ENCODE results near the gene LRRC74A. TPM values are rescaled to one million over a fixed set of nuclear protein-coding genes. Genes with fewer than 3 reads are reported as not detected.
"Not testable (repeated sequence)": the region's sequence is repeated elsewhere in the genome, so short reads cannot be mapped to it uniquely, and the experiment has no call there.

The LRRC74A gene
- total and polyA plus RNA-seq, 4 experiments from 2014 or later: not detected

DNA sequence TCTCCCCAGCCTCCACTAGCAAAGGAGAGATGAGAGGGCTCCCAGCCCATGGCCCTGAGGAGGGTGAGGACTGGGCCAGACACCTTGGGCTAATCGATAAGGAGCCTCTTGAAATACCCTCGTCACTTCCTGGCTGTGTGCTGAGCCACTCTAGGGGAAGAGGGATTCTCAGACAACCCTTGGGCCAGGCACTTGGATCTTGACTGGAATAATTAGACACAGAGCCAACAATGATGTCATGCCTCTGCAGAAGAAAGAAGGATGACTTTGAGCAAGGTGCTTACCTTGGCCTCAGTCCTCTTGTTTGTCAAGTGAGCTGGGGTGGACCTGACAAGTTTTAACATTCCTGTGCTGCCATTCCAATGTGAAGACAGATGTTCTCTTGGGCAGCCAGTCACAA lies 83.1 kb downstream of the LRRC74A start:
- Mint-ChIP-seq H3K36me3 (no peaks in the 10 kb centered on the region), H3K27me3 (no peaks in the 10 kb centered on the region), H3K4me3 (peak overlapping the region in 7 of 8 donors; percentile 57 to 90 (median 73)), H3K9me3 (peaks cover 0 to 4% (median 0%) of the 10 kb centered on the region in 8 donors), H3K4me1 (peaks cover 24 to 43% (median 31%) of the 10 kb centered on the region in 4 donors), H3K27ac (peak overlapping the region; percentile 90 to 99 (median 97))
- no peaks in the 10 kb centered on the region for H3K9me3 ChIP-seq (ENCODE audit: control insufficient read depth in 1 of 2, low read length in 2 of 2)
- H3K36me3 ChIP-seq (ENCODE audit: insufficient read depth, low read length): no peaks in the 10 kb centered on the region
- ChIA-PET POLR2A (ENCODE audit: partially characterized antibody) (interaction anchor here (0.6 to 1.8 kb wide), 8 partner anchors 9 to 130 kb away, joined by 3 to 6 read pairs (median 3); partner anchors contain the start of gene IRF2BPL), CTCF (ENCODE audit: partially characterized antibody) (interaction anchor here (1.2 to 14.2 kb wide), 7 partner anchors 9 to 186 kb away, joined by 3 to 360 read pairs (median 5); no protein-coding TSS in a partner anchor)
- intact Hi-C loops (cut with micrococcal nuclease): no loop called here
- no peak overlapping the region for H3K27ac ChIP-seq (ENCODE audit: low read depth, low read length)
- DNase-seq: no peak
- H3K27me3 ChIP-seq (ENCODE audit: insufficient read depth, low read length): no peaks in the 10 kb centered on the region
- H3K4me1 ChIP-seq (ENCODE audit: insufficient read depth, low read length): peaks cover 43% of the 10 kb centered on the region
- H3K4me3 ChIP-seq (ENCODE audit: low read length in 2 of 2): no peak overlapping the region

DNA sequence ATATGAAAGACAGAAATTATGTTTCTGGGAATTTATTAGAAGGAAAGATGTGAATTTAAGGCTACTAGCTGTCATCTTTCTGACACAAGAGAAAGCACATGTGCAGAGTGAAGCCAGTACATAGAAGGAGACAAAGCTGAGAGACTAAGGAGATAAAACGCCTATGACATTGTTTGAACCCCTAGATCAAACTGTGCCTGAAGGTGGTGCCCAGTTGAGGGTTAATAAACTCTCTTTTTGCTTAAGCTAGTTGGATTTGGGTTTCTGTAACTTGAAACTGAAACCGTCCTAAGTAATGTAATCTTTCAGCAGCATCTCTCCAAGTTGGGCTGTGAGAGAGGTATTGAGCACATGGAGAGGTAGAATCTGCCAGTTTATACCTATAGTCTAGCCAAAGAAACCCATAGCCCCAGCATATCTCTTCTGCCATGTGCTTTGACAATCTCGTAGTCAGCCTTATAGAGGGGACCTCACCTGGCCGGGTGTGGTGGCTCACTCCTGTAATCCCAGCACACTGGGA lies 84.2 kb downstream of the LRRC74A start:
- H3K36me3 ChIP-seq (ENCODE audit: insufficient read depth, low read length): no peaks in the 10 kb centered on the region
- no peaks in the 10 kb centered on the region for H3K9me3 ChIP-seq (ENCODE audit: control insufficient read depth in 1 of 2, low read length in 2 of 2)
- no peaks in the 10 kb centered on the region for H3K27me3 Mint-ChIP-seq
- peaks cover 0 to 4% (median 0%) of the 10 kb centered on the region in 8 donors for H3K9me3 Mint-ChIP-seq
- peak overlapping the region in 4 of 7 donors; percentile 8 to 58 (median 25) for H3K27ac Mint-ChIP-seq
- peaks cover 20 to 38% (median 23%) of the 10 kb centered on the region in 4 donors for H3K4me1 Mint-ChIP-seq
- H3K27me3 ChIP-seq (ENCODE audit: insufficient read depth, low read length): no peaks in the 10 kb centered on the region
- H3K4me3 Mint-ChIP-seq: no peak overlapping the region
- intact Hi-C loops (cut with micrococcal nuclease): no loop called here
- H3K36me3 Mint-ChIP-seq: no peaks in the 10 kb centered on the region
- H3K4me1 ChIP-seq (ENCODE audit: insufficient read depth, low read length): peaks cover 39% of the 10 kb centered on the region
- H3K4me3 ChIP-seq (ENCODE audit: low read length in 2 of 2): no peak overlapping the region
- POLR2A ChIA-PET (ENCODE audit: partially characterized antibody): interaction anchor here (0.7 kb wide), 1 partner anchor 603 kb away, joined by 3 read pairs; no protein-coding TSS in a partner anchor
- DNase-seq: no peak
- H3K27ac ChIP-seq (ENCODE audit: low read depth, low read length): no peak overlapping the region
- CTCF ChIA-PET (ENCODE audit: partially characterized antibody): interaction anchor here (1.1 to 14.2 kb wide), 8 partner anchors 23 to 157 kb away, joined by 3 to 360 read pairs (median 4); no protein-coding TSS in a partner anchor

DNA sequence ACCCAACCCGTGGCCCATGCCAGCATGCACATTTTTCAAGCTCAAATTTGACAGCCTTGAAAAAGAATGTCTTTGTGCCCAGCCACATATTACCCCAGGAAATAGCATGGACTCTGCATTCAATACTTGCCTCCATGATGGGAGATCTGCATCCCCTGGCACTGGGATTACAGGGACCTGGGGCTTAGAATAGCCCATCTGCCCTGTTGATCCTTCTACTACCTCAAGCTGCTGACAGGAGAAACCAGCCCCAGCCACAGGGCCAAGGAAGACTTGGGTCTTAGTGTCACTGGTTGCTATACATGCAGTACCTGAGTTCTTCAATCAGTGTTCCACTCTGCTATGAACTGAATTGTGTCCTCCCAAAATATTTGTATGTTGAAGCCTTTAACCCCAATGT lies 85.3 kb downstream of the LRRC74A start:
- no peaks in the 10 kb centered on the region for H3K36me3 Mint-ChIP-seq
- Histone ChIP-seq H3K36me3 (ENCODE audit: insufficient read depth, low read length) (no peaks in the 10 kb centered on the region), H3K27me3 (ENCODE audit: insufficient read depth, low read length) (no peaks in the 10 kb centered on the region), H3K4me1 (ENCODE audit: insufficient read depth, low read length) (peaks cover 37% of the 10 kb centered on the region), H3K9me3 (ENCODE audit: control insufficient read depth in 1 of 2, low read length in 2 of 2) (no peaks in the 10 kb centered on the region), H3K4me3 (ENCODE audit: low read length in 2 of 2) (no peak overlapping the region), H3K27ac (ENCODE audit: low read depth, low read length) (no peak overlapping the region)
- H3K27me3 Mint-ChIP-seq: no peaks in the 10 kb centered on the region
- intact Hi-C loops (cut with micrococcal nuclease): no loop called here
- no peak overlapping the region for H3K4me3 Mint-ChIP-seq
- no peak for DNase-seq
- peak overlapping the region in 3 of 7 donors; percentile 30 to 69 (median 30) for H3K27ac Mint-ChIP-seq
- H3K9me3 Mint-ChIP-seq: peaks cover 0 to 4% (median 0%) of the 10 kb centered on the region in 8 donors
- POLR2A ChIA-PET (ENCODE audit: partially characterized antibody): interaction anchor here (0.6 to 1.2 kb wide), 3 partner anchors 50 to 144 kb away, joined by 3 to 4 read pairs (median 3); no protein-coding TSS in a partner anchor
- H3K4me1 Mint-ChIP-seq: peaks cover 21 to 38% (median 22%) of the 10 kb centered on the region in 4 donors
- CTCF ChIA-PET (ENCODE audit: partially characterized antibody): interaction anchor here (0.7 to 14.2 kb wide), 12 partner anchors 23 to 184 kb away, joined by 3 to 360 read pairs (median 13); no protein-coding TSS in a partner anchor

DNA sequence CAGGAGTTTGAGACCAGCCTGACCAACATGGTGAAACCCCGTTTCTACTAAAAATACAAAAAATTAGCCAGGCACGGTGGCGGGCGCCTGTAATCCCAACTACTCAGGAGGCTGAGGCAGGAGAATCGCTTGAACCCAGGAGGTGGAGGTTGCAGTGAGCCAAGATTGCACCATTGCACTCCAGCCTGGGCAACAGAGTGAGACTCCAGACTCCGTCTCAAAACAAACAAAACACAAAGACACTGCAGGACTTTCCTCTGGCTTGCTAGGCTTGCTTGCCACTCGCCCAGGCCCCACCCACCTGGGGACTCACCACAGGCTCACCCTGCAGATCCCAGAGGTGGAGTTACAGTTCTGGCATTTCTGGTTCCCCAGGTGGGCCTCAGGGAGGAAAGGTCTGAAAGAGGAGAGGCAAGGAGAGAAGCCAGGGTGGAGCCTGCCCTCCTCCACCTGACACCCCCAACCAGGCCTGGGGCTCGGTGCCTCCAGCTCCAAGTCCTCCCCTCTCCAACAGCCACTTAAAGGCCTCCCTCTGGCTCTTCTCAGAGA lies 88.4 kb downstream of the LRRC74A start:
- ChIA-PET CTCF (ENCODE audit: partially characterized antibody) (interaction anchor here (1.6 to 14.2 kb wide), 27 partner anchors 9 to 185 kb away, joined by 4 to 360 read pairs (median 17); no protein-coding TSS in a partner anchor), POLR2A (ENCODE audit: partially characterized antibody) (interaction anchor here (1.5 to 2.6 kb wide), 7 partner anchors 15 to 140 kb away, joined by 6 to 38 read pairs (median 12); partner anchors contain the start of gene IRF2BPL)
- H3K27me3 ChIP-seq (ENCODE audit: insufficient read depth, low read length); H3K4me3 Mint-ChIP-seq; H3K36me3 Mint-ChIP-seq; H3K9me3 Mint-ChIP-seq; H3K27me3 Mint-ChIP-seq; intact Hi-C loops (cut with micrococcal nuclease); H3K4me3 ChIP-seq (ENCODE audit: low read length in 2 of 2); H3K9me3 ChIP-seq (ENCODE audit: control insufficient read depth in 1 of 2, low read length in 2 of 2); H3K27ac ChIP-seq (ENCODE audit: low read depth, low read length); DNase-seq; H3K36me3 ChIP-seq (ENCODE audit: insufficient read depth, low read length): not testable (repeated sequence)
- H3K4me1 ChIP-seq (ENCODE audit: insufficient read depth, low read length): peaks cover 32% of the 10 kb centered on the region
- Mint-ChIP-seq H3K4me1 (peaks cover 17 to 40% (median 25%) of the 10 kb centered on the region in 4 donors), H3K27ac (peak overlapping the region in 3 of 7 donors; percentile 53 to 61 (median 55))

DNA sequence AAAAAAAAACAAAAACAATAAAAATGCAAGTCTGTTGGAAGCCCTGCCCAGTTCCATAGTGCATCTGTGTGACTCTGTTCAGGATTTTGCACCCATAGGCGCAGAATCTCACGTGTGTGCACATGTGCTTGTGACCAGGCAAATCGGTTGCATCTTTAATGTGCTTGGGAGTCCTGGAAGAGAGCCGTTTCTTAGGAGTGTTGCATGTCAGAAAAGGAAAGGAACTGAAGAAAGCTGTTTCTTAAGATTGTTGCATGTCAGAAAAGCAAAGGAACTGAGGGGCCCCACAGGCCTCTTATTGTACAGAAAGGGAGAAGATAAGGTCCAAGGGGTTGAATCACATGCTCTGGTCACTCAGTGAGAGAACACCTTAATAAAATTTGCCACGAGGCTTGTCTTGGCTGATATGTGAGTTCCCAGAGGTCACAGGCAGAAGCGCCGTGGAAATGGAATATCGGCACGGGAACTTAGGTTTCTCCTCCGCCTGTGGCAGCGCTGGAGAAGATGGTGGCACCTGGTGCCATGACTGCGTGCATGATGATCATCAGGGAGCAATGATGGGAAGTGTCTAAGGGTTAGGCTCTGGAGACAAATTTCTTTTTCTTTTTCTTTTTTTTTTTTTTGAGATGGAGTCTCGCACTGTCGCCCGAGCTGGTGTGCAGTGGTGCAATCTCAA lies 90.0 kb downstream of the LRRC74A start:
- Histone ChIP-seq H3K36me3 (ENCODE audit: insufficient read depth, low read length) (no peaks in the 10 kb centered on the region), H3K9me3 (ENCODE audit: control insufficient read depth in 1 of 2, low read length in 2 of 2) (no peaks in the 10 kb centered on the region), H3K4me1 (ENCODE audit: insufficient read depth, low read length) (peaks cover 40% of the 10 kb centered on the region), H3K27me3 (ENCODE audit: insufficient read depth, low read length) (no peaks in the 10 kb centered on the region), H3K4me3 (ENCODE audit: low read length in 2 of 2) (no peak overlapping the region), H3K27ac (ENCODE audit: low read depth, low read length) (no peak overlapping the region)
- peaks cover 0 to 1% (median 0%) of the 10 kb centered on the region in 8 donors for H3K9me3 Mint-ChIP-seq
- H3K27ac Mint-ChIP-seq: peak overlapping the region in 2 of 7 donors; percentile 42 to 63
- POLR2A ChIA-PET (ENCODE audit: partially characterized antibody): interaction anchor here (1.3 to 2.3 kb wide), 5 partner anchors 23 to 182 kb away, joined by 3 to 7 read pairs (median 4); partner anchors contain the start of gene CIPC
- DNase-seq: no peak
- CTCF ChIA-PET (ENCODE audit: partially characterized antibody): interaction anchor here (0.7 to 14.2 kb wide), 15 partner anchors 10 to 208 kb away, joined by 3 to 360 read pairs (median 3); no protein-coding TSS in a partner anchor
- H3K27me3 Mint-ChIP-seq: no peaks in the 10 kb centered on the region
- peaks cover 23 to 56% (median 33%) of the 10 kb centered on the region in 4 donors for H3K4me1 Mint-ChIP-seq
- no peak overlapping the region for H3K4me3 Mint-ChIP-seq
- H3K36me3 Mint-ChIP-seq: no peaks in the 10 kb centered on the region
- intact Hi-C loops (cut with micrococcal nuclease): no loop called here

DNA sequence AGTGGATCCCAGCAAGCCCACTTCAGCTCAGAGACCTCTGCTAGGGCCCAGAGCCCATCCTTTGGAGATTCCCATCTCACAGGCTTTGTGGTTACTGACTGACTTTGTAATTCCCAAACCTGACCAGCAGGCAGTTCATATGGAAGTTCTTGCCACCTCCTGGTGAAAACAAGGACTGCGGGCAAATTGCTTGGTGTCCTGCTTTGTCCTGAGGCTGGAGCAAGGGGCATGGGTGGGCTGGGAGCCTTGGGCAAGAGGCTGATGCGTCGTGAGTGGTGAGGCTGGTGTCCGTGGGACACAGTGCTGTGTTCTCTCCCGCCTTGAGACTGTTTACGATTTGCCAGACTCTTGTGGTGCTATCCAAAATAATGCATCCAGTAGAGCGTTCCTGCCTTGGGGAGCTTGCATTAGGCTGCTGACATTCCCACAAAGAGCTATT lies 91.0 kb downstream of the LRRC74A start:
- Histone ChIP-seq H3K27me3 (ENCODE audit: insufficient read depth, low read length) (no peaks in the 10 kb centered on the region), H3K9me3 (ENCODE audit: control insufficient read depth in 1 of 2, low read length in 2 of 2) (no peaks in the 10 kb centered on the region), H3K4me3 (ENCODE audit: low read length in 2 of 2) (no peak overlapping the region), H3K4me1 (ENCODE audit: insufficient read depth, low read length) (peaks cover 40% of the 10 kb centered on the region), H3K27ac (ENCODE audit: low read depth, low read length) (no peak overlapping the region), H3K36me3 (ENCODE audit: insufficient read depth, low read length) (no peaks in the 10 kb centered on the region)
- H3K4me3 Mint-ChIP-seq: no peak overlapping the region
- H3K27me3 Mint-ChIP-seq: no peaks in the 10 kb centered on the region
- ChIA-PET POLR2A (ENCODE audit: partially characterized antibody) (interaction anchor here (0.8 to 2.3 kb wide), 8 partner anchors 13 to 181 kb away, joined by 3 to 7 read pairs (median 4); partner anchors contain the start of genes CIPC and IRF2BPL), CTCF (ENCODE audit: partially characterized antibody) (interaction anchor here (0.8 to 14.2 kb wide), 17 partner anchors 9 to 207 kb away, joined by 3 to 360 read pairs (median 4); no protein-coding TSS in a partner anchor)
- peaks cover 22 to 55% (median 39%) of the 10 kb centered on the region in 4 donors for H3K4me1 Mint-ChIP-seq
- intact Hi-C loops (cut with micrococcal nuclease): no loop called here
- H3K9me3 Mint-ChIP-seq: peaks cover 0 to 1% (median 0%) of the 10 kb centered on the region in 8 donors
- no peaks in the 10 kb centered on the region for H3K36me3 Mint-ChIP-seq
- no peak for DNase-seq
- peak overlapping the region in 2 of 7 donors; percentile 31 to 36 for H3K27ac Mint-ChIP-seq
